Trophoblast cell (in vitro differentiated cells and primary cell): ENCODE measurements around the gene NKD1.
A peak's percentile ranks its signal among the peaks of the same experiment; 100 is the strongest.

Experiments
- DNase-seq, 2 donors: peaks; one replicate each; pipeline ENCODE4 v3.0.0-alpha.2; 2016
- H2AFZ ChIP-seq: 2 replicates; pipeline ENCODE4 v1.6.1; 2013; ENCODE audit warnings: low read length, moderate library complexity, mild to moderate bottlenecking; ENCODE audit not compliant: insufficient read depth, poor library complexity
- H2AK5ac ChIP-seq: 2 replicates; pipeline ENCODE4 v1.6.1; 2013; ENCODE audit warnings: mild to moderate bottlenecking, low read length
- H2BK120ac ChIP-seq: 2 replicates; pipeline ENCODE4 v1.6.1; 2013; ENCODE audit warnings: low read length, mild to moderate bottlenecking, moderate library complexity; ENCODE audit not compliant: insufficient read depth, poor library complexity
- H2BK12ac ChIP-seq: 2 replicates; pipeline ENCODE4 v1.6.1; 2013; ENCODE audit warnings: mild to moderate bottlenecking, low read length, moderate library complexity
- H2BK5ac ChIP-seq: 2 replicates; pipeline ENCODE4 v1.6.1; 2013; ENCODE audit warnings: low read length, low read depth, moderate library complexity, mild to moderate bottlenecking; ENCODE audit not compliant: poor library complexity
- H3K14ac ChIP-seq: 2 replicates; pipeline ENCODE4 v1.6.1; 2013; ENCODE audit warnings: mild to moderate bottlenecking, low read length
- H3K18ac ChIP-seq: 2 replicates; pipeline ENCODE4 v1.6.1; 2013; ENCODE audit warnings: mild to moderate bottlenecking, low read length
- H3K23ac ChIP-seq: 2 replicates; pipeline ENCODE4 v1.6.1; 2013; ENCODE audit warnings: low read length
- H3K27ac ChIP-seq: 2 replicates; pipeline ENCODE4 v1.5.1; 2013; ENCODE audit warnings: low read depth, mild to moderate bottlenecking, inconsistent platforms, low read length, moderate library complexity
- H3K27me3 ChIP-seq: 2 replicates; pipeline ENCODE4 v1.6.1; 2013; ENCODE audit warnings: inconsistent platforms, mild to moderate bottlenecking, low read length, moderate library complexity; ENCODE audit not compliant: insufficient read depth
- H3K36me3 ChIP-seq, 2 experiments: 1 replicate in 1 of 2; 2 replicates in 1 of 2; pipeline ENCODE4 v1.6.1; 2013; ENCODE audit warnings: low read length in 2 of 2, mild to moderate bottlenecking in 2 of 2, moderate library complexity in 1 of 2; ENCODE audit not compliant: insufficient read depth in 2 of 2, control insufficient read depth in 1 of 2
- H3K4ac ChIP-seq: 2 replicates; pipeline ENCODE4 v1.6.1; 2013; ENCODE audit warnings: low read depth, mild to moderate bottlenecking, low read length, moderate library complexity
- H3K4me1 ChIP-seq, 2 experiments: 1 replicate in 1 of 2; 2 replicates in 1 of 2; pipeline ENCODE4 v1.6.1; 2013; ENCODE audit warnings: low read length in 2 of 2, mild to moderate bottlenecking in 2 of 2, moderate library complexity in 1 of 2; ENCODE audit not compliant: insufficient read depth in 2 of 2, control insufficient read depth in 1 of 2
- H3K4me2 ChIP-seq: 2 replicates; pipeline ENCODE4 v1.6.1; 2013; ENCODE audit warnings: inconsistent platforms, mild to moderate bottlenecking, low read length, moderate library complexity
- H3K4me3 ChIP-seq: 2 replicates; pipeline ENCODE4 v1.5.1; 2013; ENCODE audit warnings: mild to moderate bottlenecking, low read depth, low read length, inconsistent platforms
- H3K79me1 ChIP-seq: one replicate; pipeline ENCODE4 v1.6.1; 2013; ENCODE audit warnings: low read length
- H3K79me2 ChIP-seq: 2 replicates; pipeline ENCODE4 v1.6.1; 2013; ENCODE audit warnings: low read length, mild to moderate bottlenecking; ENCODE audit not compliant: control insufficient read depth, insufficient read depth, poor library complexity
- H3K9ac ChIP-seq: 2 replicates; pipeline ENCODE4 v1.6.1; 2013; ENCODE audit warnings: mild to moderate bottlenecking, low read length
- H3K9me3 ChIP-seq: 2 replicates; pipeline ENCODE4 v1.6.1; 2013; ENCODE audit warnings: low read depth, mild to moderate bottlenecking, control low read depth, inconsistent platforms, low read length; ENCODE audit not compliant: insufficient read depth
- H4K12ac ChIP-seq: 2 replicates; pipeline ENCODE4 v1.6.1; 2013; ENCODE audit warnings: low read depth, mild to moderate bottlenecking, low read length, moderate library complexity
- H4K8ac ChIP-seq: 2 replicates; pipeline ENCODE4 v1.6.1; 2013; ENCODE audit warnings: low read depth, mild to moderate bottlenecking, low read length, moderate library complexity
- H4K91ac ChIP-seq: one replicate; pipeline ENCODE4 v1.6.1; 2013; ENCODE audit warnings: low read depth, mild to moderate bottlenecking, low read length, moderate library complexity
- WGBS: extraction: QIAGEN DNeasy Blood & Tissue Kit; methylation state at CpG from one replicate; pipeline ENCODE4 v1.1.7; 2013; ENCODE audit warnings: missing lambda C conversion rate; ENCODE audit not compliant: insufficient read length, insufficient coverage; ENCODE audit errors: extremely low coverage; 5-methylcytosine and 5-hydroxymethylcytosine counted together

Gene NKD1

GRCh38 chr16:50617646-50618184, 69.5 kb downstream of the NKD1 start:
- no peak overlapping the region for H2BK120ac ChIP-seq
- WGBS: no CpG with 5 or more reads among the region's 2 CpGs

GRCh38 chr16:50618238-50618918, 70.2 kb downstream of the NKD1 start:
- Histone ChIP-seq H3K36me3 (peaks cover 2 to 3% of the 10 kb centered on the region in 2 experiments), H2BK12ac (no peak overlapping the region), H2BK120ac (no peak overlapping the region), H3K9me3 (no peaks in the 10 kb centered on the region), H3K27ac (no peak overlapping the region), H3K14ac (no peak overlapping the region), H2AFZ (no peak overlapping the region), H4K91ac (no peak overlapping the region), H3K79me2 (no peaks in the 10 kb centered on the region), H2BK5ac (no peak overlapping the region), H3K79me1 (no peaks in the 10 kb centered on the region), H3K18ac (no peak overlapping the region), H3K27me3 (no peaks in the 10 kb centered on the region), H3K4ac (no peak overlapping the region), H4K8ac (no peak overlapping the region), H3K4me2 (no peak overlapping the region), H3K9ac (no peak overlapping the region), H3K4me1 (peaks cover 13 to 15% of the 10 kb centered on the region in 2 experiments), H2AK5ac (no peak overlapping the region), H3K23ac (no peak overlapping the region), H4K12ac (no peak overlapping the region), H3K4me3 (no peak overlapping the region)
- no CpG with 5 or more reads among the region's 12 CpGs for WGBS
- no peak for DNase-seq

More at GRCh38 chr16:50617646-50618184, 69.5 kb downstream of the NKD1 start:
- no peaks in the 10 kb centered on the region for H3K27me3 ChIP-seq
- no peaks in the 10 kb centered on the region for H3K9me3 ChIP-seq
- H3K14ac ChIP-seq: no peak overlapping the region
- H3K79me1 ChIP-seq: no peaks in the 10 kb centered on the region
- no peak overlapping the region for H3K9ac ChIP-seq
- H3K18ac ChIP-seq: no peak overlapping the region
- H3K36me3 ChIP-seq: peaks cover 2 to 3% of the 10 kb centered on the region in 2 experiments
- no peak overlapping the region for H3K4me2 ChIP-seq
- DNase-seq: no peak
- H3K4me1 ChIP-seq: peaks cover 13 to 15% of the 10 kb centered on the region in 2 experiments
- no peak overlapping the region for H2AK5ac ChIP-seq
- H2AFZ ChIP-seq: no peak overlapping the region
- no peak overlapping the region for H3K23ac ChIP-seq
- no peak overlapping the region for H2BK12ac ChIP-seq
- H4K8ac ChIP-seq: no peak overlapping the region
- no peaks in the 10 kb centered on the region for H3K79me2 ChIP-seq
- H4K12ac ChIP-seq: no peak overlapping the region
- no peak overlapping the region for H2BK5ac ChIP-seq
- H4K91ac ChIP-seq: no peak overlapping the region
- no peak overlapping the region for H3K4me3 ChIP-seq
- no peak overlapping the region for H3K4ac ChIP-seq
- H3K27ac ChIP-seq: no peak overlapping the region

GRCh38 chr16:50619702-50620491, 71.7 kb downstream of the NKD1 start:
- no peak overlapping the region for H3K18ac ChIP-seq
- no CpG with 5 or more reads among the region's 10 CpGs for WGBS
- no peak overlapping the region for H3K14ac ChIP-seq
- no peaks in the 10 kb centered on the region for H3K9me3 ChIP-seq
- no peaks in the 10 kb centered on the region for H3K79me1 ChIP-seq
- H3K4ac ChIP-seq: no peak overlapping the region
- H3K27me3 ChIP-seq: no peaks in the 10 kb centered on the region
- no peak overlapping the region for H2AFZ ChIP-seq
- no peak overlapping the region for H3K27ac ChIP-seq
- no peak overlapping the region for H3K9ac ChIP-seq
- no peak overlapping the region for H3K4me3 ChIP-seq
- H3K23ac ChIP-seq: no peak overlapping the region
- H3K4me2 ChIP-seq: no peak overlapping the region
- H4K8ac ChIP-seq: no peak overlapping the region
- H2AK5ac ChIP-seq: no peak overlapping the region
- H3K79me2 ChIP-seq: no peaks in the 10 kb centered on the region
- H2BK12ac ChIP-seq: no peak overlapping the region
- H4K12ac ChIP-seq: no peak overlapping the region
- H2BK120ac ChIP-seq: no peak overlapping the region
- no peak overlapping the region for H4K91ac ChIP-seq
- H3K36me3 ChIP-seq: peaks cover 2 to 3% of the 10 kb centered on the region in 2 experiments
- H3K4me1 ChIP-seq: peaks cover 13 to 15% of the 10 kb centered on the region in 2 experiments
- no peak overlapping the region for H2BK5ac ChIP-seq
- DNase-seq: no peak

- H2AFZ ChIP-seq: no peak overlapping the region
- H3K4ac ChIP-seq: no peak overlapping the region
- H4K12ac ChIP-seq: no peak overlapping the region
- DNase-seq: no peak
- no peak overlapping the region for H4K8ac ChIP-seq
- no peaks in the 10 kb centered on the region for H3K79me1 ChIP-seq
- peak overlapping the region; percentile 8 for H3K4me3 ChIP-seq
- WGBS: no CpG with 5 or more reads among the region's 11 CpGs
- no peaks in the 10 kb centered on the region for H3K79me2 ChIP-seq
- peaks cover 12 to 13% of the 10 kb centered on the region in 2 experiments for H3K4me1 ChIP-seq
- no peak overlapping the region for H3K9ac ChIP-seq
- H3K18ac ChIP-seq: no peak overlapping the region
- H3K27me3 ChIP-seq: no peaks in the 10 kb centered on the region
- H3K14ac ChIP-seq: no peak overlapping the region
- no peaks in the 10 kb centered on the region for H3K9me3 ChIP-seq
- no peak overlapping the region for H2BK12ac ChIP-seq
- H2BK120ac ChIP-seq: no peak overlapping the region
- peaks cover 2 to 3% of the 10 kb centered on the region in 2 experiments for H3K36me3 ChIP-seq
- H3K23ac ChIP-seq: no peak overlapping the region
- H3K27ac ChIP-seq: no peak overlapping the region
- no peak overlapping the region for H3K4me2 ChIP-seq
- H4K91ac ChIP-seq: no peak overlapping the region
- no peak overlapping the region for H2AK5ac ChIP-seq
- H2BK5ac ChIP-seq: no peak overlapping the region
These were observed 72.7 kb downstream of the NKD1 start for GRCh38 chr16:50620646-50621451.
